WTC11 (cell line): ENCODE results near the gene FABP3.

Experiments
- CREB1 ChIP-seq: sonication (generic); formaldehyde crosslinking; IDR thresholded peaks from 2 replicates; pipeline ENCODE4 v1.8.0; 2023; ENCODE audit warnings: mild to moderate bottlenecking, missing genetic modification reagents
- FOXP4 ChIP-seq: sonication (generic); formaldehyde crosslinking; IDR thresholded peaks from 2 replicates; pipeline ENCODE4 v1.8.0; 2022; ENCODE audit warnings: mild to moderate bottlenecking, missing genetic modification reagents
- NR2C2 ChIP-seq: sonication (generic); formaldehyde crosslinking; IDR thresholded peaks from 2 replicates; pipeline ENCODE4 v1.8.0; 2022; ENCODE audit warnings: mild to moderate bottlenecking, missing genetic modification reagents
- TP53 ChIP-seq: sonication (generic); formaldehyde crosslinking; IDR thresholded peaks from 2 replicates; pipeline ENCODE4 v1.8.1; 2023; ENCODE audit warnings: mild to moderate bottlenecking, missing genetic modification reagents
- ZBTB21 ChIP-seq: sonication (generic); formaldehyde crosslinking; IDR thresholded peaks from 2 replicates; pipeline ENCODE4 v1.8.1; 2023; ENCODE audit warnings: mild to moderate bottlenecking, missing genetic modification reagents, borderline replicate concordance
- ZNF121 ChIP-seq: sonication (generic); formaldehyde crosslinking; IDR thresholded peaks from 2 replicates; pipeline ENCODE4 v1.8.0; 2023; ENCODE audit warnings: missing genetic modification reagents
- TF ChIP-seq, protein P1 (sequence below): fragments of 200-600 bp; IDR thresholded peaks from 2 replicates; pipeline ENCODE4 v1.8.0; 2022; ENCODE audit warnings: antibody characterized with exemption
- TF ChIP-seq, protein P2 (sequence below): sonication (generic); formaldehyde crosslinking; IDR thresholded peaks from 2 replicates; pipeline ENCODE4 v1.8.1; 2022; ENCODE audit warnings: missing genetic modification reagents, borderline replicate concordance

DNA sequence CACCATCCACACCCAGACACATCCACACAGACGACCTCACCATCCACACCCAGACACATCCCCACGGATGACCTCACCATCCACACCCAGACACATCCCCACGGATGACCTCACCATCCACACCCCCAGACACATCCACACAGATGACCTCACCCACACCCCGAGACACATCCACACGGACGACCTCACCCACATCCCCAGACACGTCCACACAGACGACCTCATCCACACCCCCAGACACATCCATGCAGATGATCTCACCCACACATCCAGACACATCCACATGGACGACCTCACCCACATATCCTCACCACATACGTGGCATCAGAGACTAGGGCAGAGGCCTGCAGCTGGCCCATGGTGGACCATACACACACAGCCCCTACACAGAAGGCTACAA lies 14.7 kb upstream of the FABP3 start:
- no peak for TF ChIP-seq NR2C2 (CRISPR knock-in tag)
- TF ChIP-seq, protein P1, sequence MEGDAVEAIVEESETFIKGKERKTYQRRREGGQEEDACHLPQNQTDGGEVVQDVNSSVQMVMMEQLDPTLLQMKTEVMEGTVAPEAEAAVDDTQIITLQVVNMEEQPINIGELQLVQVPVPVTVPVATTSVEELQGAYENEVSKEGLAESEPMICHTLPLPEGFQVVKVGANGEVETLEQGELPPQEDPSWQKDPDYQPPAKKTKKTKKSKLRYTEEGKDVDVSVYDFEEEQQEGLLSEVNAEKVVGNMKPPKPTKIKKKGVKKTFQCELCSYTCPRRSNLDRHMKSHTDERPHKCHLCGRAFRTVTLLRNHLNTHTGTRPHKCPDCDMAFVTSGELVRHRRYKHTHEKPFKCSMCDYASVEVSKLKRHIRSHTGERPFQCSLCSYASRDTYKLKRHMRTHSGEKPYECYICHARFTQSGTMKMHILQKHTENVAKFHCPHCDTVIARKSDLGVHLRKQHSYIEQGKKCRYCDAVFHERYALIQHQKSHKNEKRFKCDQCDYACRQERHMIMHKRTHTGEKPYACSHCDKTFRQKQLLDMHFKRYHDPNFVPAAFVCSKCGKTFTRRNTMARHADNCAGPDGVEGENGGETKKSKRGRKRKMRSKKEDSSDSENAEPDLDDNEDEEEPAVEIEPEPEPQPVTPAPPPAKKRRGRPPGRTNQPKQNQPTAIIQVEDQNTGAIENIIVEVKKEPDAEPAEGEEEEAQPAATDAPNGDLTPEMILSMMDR: no peak
- no peak for TF ChIP-seq ZBTB21 (CRISPR knock-in tag)
- TF ChIP-seq, protein P2, sequence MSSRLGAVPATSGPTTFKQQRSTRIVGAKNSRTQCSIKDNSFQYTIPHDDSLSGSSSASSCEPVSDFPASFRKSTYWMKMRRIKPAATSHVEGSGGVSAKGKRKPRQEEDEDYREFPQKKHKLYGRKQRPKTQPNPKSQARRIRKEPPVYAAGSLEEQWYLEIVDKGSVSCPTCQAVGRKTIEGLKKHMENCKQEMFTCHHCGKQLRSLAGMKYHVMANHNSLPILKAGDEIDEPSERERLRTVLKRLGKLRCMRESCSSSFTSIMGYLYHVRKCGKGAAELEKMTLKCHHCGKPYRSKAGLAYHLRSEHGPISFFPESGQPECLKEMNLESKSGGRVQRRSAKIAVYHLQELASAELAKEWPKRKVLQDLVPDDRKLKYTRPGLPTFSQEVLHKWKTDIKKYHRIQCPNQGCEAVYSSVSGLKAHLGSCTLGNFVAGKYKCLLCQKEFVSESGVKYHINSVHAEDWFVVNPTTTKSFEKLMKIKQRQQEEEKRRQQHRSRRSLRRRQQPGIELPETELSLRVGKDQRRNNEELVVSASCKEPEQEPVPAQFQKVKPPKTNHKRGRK (CRISPR knock-in tag): no peak
- TF ChIP-seq ZNF121: no peak
- TF ChIP-seq CREB1: no peak
- TF ChIP-seq TP53 (CRISPR knock-in tag): no peak
- no peak for TF ChIP-seq FOXP4
